Liver (tissue), 9 donors: ENCODE results near the gene SPAG16. TPM values are rescaled to one million over a fixed set of nuclear protein-coding genes. Genes with fewer than 3 reads are reported as not detected.

ENCODE experiments used
- DNase-seq: peaks from one replicate; pipeline ENCODE4 v3.0.0-alpha.2; 2017; ENCODE audit warnings: low spot score
- H3K27ac ChIP-seq, 2 donors: one replicate each; pipeline ENCODE4 v1.7.0; 2013; ENCODE audit warnings: inconsistent platforms in 2 of 2, low read length in 2 of 2, control low read depth in 1 of 2, low read depth in 1 of 2, mild to moderate bottlenecking in 1 of 2
- H3K27me3 ChIP-seq, 4 donors: one replicate each; pipeline versions ENCODE4 v1.6.1 to v1.7.0; 2013; ENCODE audit warnings: low read length in 3 of 4, inconsistent platforms in 1 of 4, mild to moderate bottlenecking in 1 of 4, moderate library complexity in 1 of 4; ENCODE audit not compliant: control insufficient read depth in 4 of 4, insufficient read depth in 4 of 4
- H3K36me3 ChIP-seq, 4 donors: one replicate each; pipeline versions ENCODE4 v1.6.1 to v1.7.0; 2013; ENCODE audit warnings: low read length in 3 of 4, mild to moderate bottlenecking in 3 of 4, low read depth in 1 of 4, moderate library complexity in 1 of 4; ENCODE audit not compliant: control insufficient read depth in 4 of 4, insufficient read depth in 3 of 4
- H3K4me1 ChIP-seq, 4 donors: one replicate each; pipeline versions ENCODE4 v1.6.1 to v1.7.0; 2013; ENCODE audit warnings: low read length in 3 of 4, mild to moderate bottlenecking in 3 of 4, moderate library complexity in 1 of 4; ENCODE audit not compliant: control insufficient read depth in 4 of 4, insufficient read depth in 4 of 4
- H3K4me3 ChIP-seq, 3 donors: one replicate each; pipeline versions ENCODE4 v1.6.1 to v1.7.0; 2013; ENCODE audit warnings: low read length in 3 of 3, control low read depth in 1 of 3, low read depth in 1 of 3, mild to moderate bottlenecking in 1 of 3
- H3K9ac ChIP-seq, 2 donors: one replicate each; pipeline ENCODE4 v1.7.0; 2013; ENCODE audit warnings: low read length in 2 of 2, mild to moderate bottlenecking in 2 of 2, moderate library complexity in 2 of 2, control low read depth in 1 of 2, low read depth in 1 of 2
- H3K9me3 ChIP-seq, 4 donors: one replicate each; pipeline versions ENCODE4 v1.6.1 to v1.7.0; 2013; ENCODE audit warnings: low read length in 3 of 4; ENCODE audit not compliant: control insufficient read depth in 4 of 4
- EGR1 ChIP-seq, 2 donors: IDR thresholded peaks; 2 replicates each; pipeline ENCODE4 v1.6.1; 2016 to 2018; ENCODE audit warnings: antibody characterized with exemption in 2 of 2, low read depth in 2 of 2
- FOXA1 ChIP-seq: IDR thresholded peaks from 2 replicates; pipeline ENCODE4 v1.6.1; 2016; ENCODE audit warnings: antibody characterized with exemption
- FOXA2 ChIP-seq: IDR thresholded peaks from 2 replicates; pipeline ENCODE4 v1.6.1; 2016; ENCODE audit warnings: antibody characterized with exemption
- GABPA ChIP-seq, 2 donors: IDR thresholded peaks in 1 of 2; conservative IDR thresholded peaks in 1 of 2; 2 replicates each; pipeline ENCODE4 v1.6.1; 2016; ENCODE audit warnings: antibody characterized with exemption in 2 of 2, mild to moderate bottlenecking in 1 of 2, moderate library complexity in 1 of 2
- HNF4A ChIP-seq, 2 donors: conservative IDR thresholded peaks; 2 replicates each; pipeline ENCODE4 v1.6.1; 2016; ENCODE audit warnings: antibody characterized with exemption in 2 of 2, mild to moderate bottlenecking in 2 of 2
- HNF4G ChIP-seq: IDR thresholded peaks from 2 replicates; pipeline ENCODE4 v1.6.1; 2016; ENCODE audit warnings: antibody characterized with exemption
- JUND ChIP-seq, 2 donors: IDR thresholded peaks; 2 replicates each; pipeline ENCODE4 v1.6.1; 2016; ENCODE audit warnings: antibody characterized with exemption in 2 of 2
- NR2F2 ChIP-seq: IDR thresholded peaks from 2 replicates; pipeline ENCODE4 v1.6.1; 2016; ENCODE audit warnings: antibody characterized with exemption
- RAD21 ChIP-seq, 2 donors: IDR thresholded peaks; 2 replicates each; pipeline ENCODE4 v1.6.1; 2016; ENCODE audit warnings: antibody characterized with exemption in 2 of 2, mild to moderate bottlenecking in 2 of 2
- SP1 ChIP-seq: IDR thresholded peaks from 2 replicates; pipeline ENCODE4 v1.6.1; 2018; ENCODE audit warnings: antibody characterized with exemption, mild to moderate bottlenecking
- TAF1 ChIP-seq: conservative IDR thresholded peaks from 2 replicates; pipeline ENCODE4 v1.6.1; 2016; ENCODE audit warnings: antibody characterized with exemption, mild to moderate bottlenecking
- YY1 ChIP-seq: IDR thresholded peaks from 2 replicates; pipeline ENCODE4 v1.6.1; 2016; ENCODE audit warnings: antibody characterized with exemption, mild to moderate bottlenecking
- WGBS: extraction: QIAGEN DNeasy Blood & Tissue Kit; methylation state at CpG from one replicate; pipeline ENCODE4 v1.1.7; 2013; 5-methylcytosine and 5-hydroxymethylcytosine counted together
- polyA plus RNA-seq, 2 donors: library from polyadenylated mRNA; stranded (reverse) in 1 of 2; unstranded in 1 of 2; fragments of 200-250 nt in 1 of 2; fragments of >200 nt in 1 of 2; fragmentation: Nextera tagmentation in 1 of 2; extraction: Ambion mirVana in 1 of 2; gene quantifications; one replicate each; pipeline versions ENCODE4 v1.2.1 to v1.2.3, GENCODE V29; 2013 to 2015
- total RNA-seq, 2 donors: library from RNA; depleted of rRNA; stranded (reverse); fragments of >200 nt; gene quantifications; one replicate each; pipeline ENCODE4 v1.2.3, GENCODE V29; 2014
- TF ChIP-seq, protein P1 (sequence below): IDR thresholded peaks from 2 replicates; pipeline ENCODE4 v1.6.1; 2016; ENCODE audit warnings: antibody characterized with exemption
- TF ChIP-seq, protein P2 (sequence below): fragments of 150-350 bp; IDR thresholded peaks from 2 replicates; pipeline ENCODE4 v1.5.1; 2017; ENCODE audit warnings: improper control_type of control experiment, low read depth, low read length; ENCODE audit not compliant: missing input control
- TF ChIP-seq, protein P3 (sequence below): IDR thresholded peaks from 2 replicates; pipeline ENCODE4 v1.6.1; 2016; ENCODE audit warnings: antibody characterized with exemption
- TF ChIP-seq, protein P4 (sequence below): IDR thresholded peaks from 2 replicates; pipeline ENCODE4 v1.6.1; 2016; ENCODE audit warnings: antibody characterized with exemption
- TF ChIP-seq, protein P5 (sequence below): IDR thresholded peaks from 2 replicates; pipeline ENCODE4 v1.6.1; 2016; ENCODE audit warnings: antibody characterized with exemption, mild to moderate bottlenecking
- donor health status: healthy.
- donor health status: healthy.
- donor health status: healthy.
- donor health status: healthy.
- donor health status: healthy.

Gene SPAG16
- total and polyA plus RNA-seq, 4 donors: 6.4 to 12.7 (median 11.4) TPM

DNA sequence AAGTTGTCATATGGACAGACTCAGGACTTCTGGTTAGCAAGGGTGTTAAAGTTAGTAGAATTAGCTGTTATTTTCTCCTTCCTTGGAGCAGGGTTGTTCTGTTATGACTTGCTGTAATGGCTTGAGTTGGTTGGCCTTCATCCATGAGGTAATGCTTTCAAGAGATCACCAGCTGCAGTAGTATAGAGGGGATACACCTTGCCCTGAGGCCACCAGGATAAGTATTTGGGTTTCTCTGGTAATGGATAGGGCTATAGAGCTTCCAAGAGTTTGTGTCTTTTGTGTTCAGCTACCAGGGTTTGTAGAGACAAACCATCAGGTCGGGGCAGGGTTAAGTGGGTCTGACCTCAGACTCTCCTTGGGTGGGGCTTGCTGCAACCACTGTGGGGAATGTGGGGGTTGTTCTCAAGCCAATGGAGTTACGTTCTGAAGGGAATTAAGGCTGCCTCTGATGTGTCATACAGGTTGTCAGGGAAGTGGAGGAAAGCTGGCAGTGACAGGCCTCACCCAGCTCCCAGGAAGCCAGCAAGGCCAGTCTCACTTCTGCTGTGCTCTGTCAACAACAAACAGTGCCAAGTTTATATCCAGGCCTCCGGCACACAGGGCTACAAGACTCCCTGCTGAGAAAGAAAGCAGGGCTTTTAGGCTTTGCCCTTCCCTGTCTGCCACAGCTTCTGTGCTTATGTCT, 356.6 kb downstream of the SPAG16 start:
- no peaks in the 10 kb centered on the region for H3K9me3 ChIP-seq
- H3K27me3 ChIP-seq: no peaks in the 10 kb centered on the region
- H3K4me1 ChIP-seq: no peaks in the 10 kb centered on the region
- DNase-seq: no peak
- no peak overlapping the region for H3K27ac ChIP-seq
- H3K9ac ChIP-seq: no peak overlapping the region
- H3K36me3 ChIP-seq: no peaks in the 10 kb centered on the region
- no peak for TF ChIP-seq GABPA (IDR thresholded peaks at IDR 0.05 in 1 of 2, conservative IDR thresholded peaks at IDR 0.05 in 1 of 2)
- TF ChIP-seq YY1: no peak
- TF ChIP-seq JUND (IDR thresholded peaks at IDR 0.05): no peak
- no peak for TF ChIP-seq HNF4A (conservative IDR thresholded peaks at IDR 0.05)
- TF ChIP-seq SP1: no peak
- TF ChIP-seq, protein P1, sequence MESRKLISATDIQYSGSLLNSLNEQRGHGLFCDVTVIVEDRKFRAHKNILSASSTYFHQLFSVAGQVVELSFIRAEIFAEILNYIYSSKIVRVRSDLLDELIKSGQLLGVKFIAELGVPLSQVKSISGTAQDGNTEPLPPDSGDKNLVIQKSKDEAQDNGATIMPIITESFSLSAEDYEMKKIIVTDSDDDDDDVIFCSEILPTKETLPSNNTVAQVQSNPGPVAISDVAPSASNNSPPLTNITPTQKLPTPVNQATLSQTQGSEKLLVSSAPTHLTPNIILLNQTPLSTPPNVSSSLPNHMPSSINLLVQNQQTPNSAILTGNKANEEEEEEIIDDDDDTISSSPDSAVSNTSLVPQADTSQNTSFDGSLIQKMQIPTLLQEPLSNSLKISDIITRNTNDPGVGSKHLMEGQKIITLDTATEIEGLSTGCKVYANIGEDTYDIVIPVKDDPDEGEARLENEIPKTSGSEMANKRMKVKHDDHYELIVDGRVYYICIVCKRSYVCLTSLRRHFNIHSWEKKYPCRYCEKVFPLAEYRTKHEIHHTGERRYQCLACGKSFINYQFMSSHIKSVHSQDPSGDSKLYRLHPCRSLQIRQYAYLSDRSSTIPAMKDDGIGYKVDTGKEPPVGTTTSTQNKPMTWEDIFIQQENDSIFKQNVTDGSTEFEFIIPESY: no peak
- no peak for TF ChIP-seq EGR1 (IDR thresholded peaks at IDR 0.05; ENCODE audit: low read depth in 2 of 2)
- no peak for TF ChIP-seq FOXA2
- no peak for TF ChIP-seq FOXA1
- WGBS: 70% methylated on average over 3 of the region's 3 CpGs
- H3K4me3 ChIP-seq: no peak overlapping the region

DNA sequence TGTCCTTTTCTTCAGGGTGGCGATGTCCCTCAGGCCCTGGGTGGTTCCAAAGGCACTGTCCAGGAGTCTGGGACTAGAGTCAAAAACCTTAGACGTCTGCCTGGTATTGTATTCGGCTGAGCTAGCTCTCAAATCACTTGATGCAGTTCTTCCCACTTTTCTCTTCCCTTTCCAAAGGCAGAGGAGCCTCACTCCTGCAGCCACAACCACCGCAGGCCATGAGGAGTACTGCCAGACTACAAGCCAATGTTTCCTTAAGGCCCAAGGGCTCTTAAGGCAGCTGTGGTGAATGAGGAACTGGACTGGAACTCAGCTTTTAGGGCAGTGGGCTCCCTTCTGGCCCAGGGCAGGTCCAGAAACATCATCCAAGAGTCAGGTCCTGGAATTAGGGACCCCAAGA, 360.7 kb downstream of the SPAG16 start:
- no peaks in the 10 kb centered on the region for H3K36me3 ChIP-seq
- no peaks in the 10 kb centered on the region for H3K9me3 ChIP-seq
- DNase-seq: no peak
- WGBS: 88% methylated on average over 4 of the region's 4 CpGs
- TF ChIP-seq GABPA (IDR thresholded peaks at IDR 0.05 in 1 of 2, conservative IDR thresholded peaks at IDR 0.05 in 1 of 2) (no peak), NR2F2 (no peak), FOXA1 (no peak), JUND (IDR thresholded peaks at IDR 0.05) (no peak), HNF4A (conservative IDR thresholded peaks at IDR 0.05) (no peak), TAF1 (no peak), HNF4G (no peak), SP1 (no peak), RAD21 (IDR thresholded peaks at IDR 0.05) (no peak), EGR1 (IDR thresholded peaks at IDR 0.05; ENCODE audit: low read depth in 2 of 2) (no peak)
- TF ChIP-seq, protein P2, sequence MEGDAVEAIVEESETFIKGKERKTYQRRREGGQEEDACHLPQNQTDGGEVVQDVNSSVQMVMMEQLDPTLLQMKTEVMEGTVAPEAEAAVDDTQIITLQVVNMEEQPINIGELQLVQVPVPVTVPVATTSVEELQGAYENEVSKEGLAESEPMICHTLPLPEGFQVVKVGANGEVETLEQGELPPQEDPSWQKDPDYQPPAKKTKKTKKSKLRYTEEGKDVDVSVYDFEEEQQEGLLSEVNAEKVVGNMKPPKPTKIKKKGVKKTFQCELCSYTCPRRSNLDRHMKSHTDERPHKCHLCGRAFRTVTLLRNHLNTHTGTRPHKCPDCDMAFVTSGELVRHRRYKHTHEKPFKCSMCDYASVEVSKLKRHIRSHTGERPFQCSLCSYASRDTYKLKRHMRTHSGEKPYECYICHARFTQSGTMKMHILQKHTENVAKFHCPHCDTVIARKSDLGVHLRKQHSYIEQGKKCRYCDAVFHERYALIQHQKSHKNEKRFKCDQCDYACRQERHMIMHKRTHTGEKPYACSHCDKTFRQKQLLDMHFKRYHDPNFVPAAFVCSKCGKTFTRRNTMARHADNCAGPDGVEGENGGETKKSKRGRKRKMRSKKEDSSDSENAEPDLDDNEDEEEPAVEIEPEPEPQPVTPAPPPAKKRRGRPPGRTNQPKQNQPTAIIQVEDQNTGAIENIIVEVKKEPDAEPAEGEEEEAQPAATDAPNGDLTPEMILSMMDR: no peak
- TF ChIP-seq, protein P1: no peak
- TF ChIP-seq, protein P3, sequence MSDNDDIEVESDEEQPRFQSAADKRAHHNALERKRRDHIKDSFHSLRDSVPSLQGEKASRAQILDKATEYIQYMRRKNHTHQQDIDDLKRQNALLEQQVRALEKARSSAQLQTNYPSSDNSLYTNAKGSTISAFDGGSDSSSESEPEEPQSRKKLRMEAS: no peak
- TF ChIP-seq, protein P4, sequence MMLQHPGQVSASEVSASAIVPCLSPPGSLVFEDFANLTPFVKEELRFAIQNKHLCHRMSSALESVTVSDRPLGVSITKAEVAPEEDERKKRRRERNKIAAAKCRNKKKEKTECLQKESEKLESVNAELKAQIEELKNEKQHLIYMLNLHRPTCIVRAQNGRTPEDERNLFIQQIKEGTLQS: no peak
- TF ChIP-seq, protein P5, sequence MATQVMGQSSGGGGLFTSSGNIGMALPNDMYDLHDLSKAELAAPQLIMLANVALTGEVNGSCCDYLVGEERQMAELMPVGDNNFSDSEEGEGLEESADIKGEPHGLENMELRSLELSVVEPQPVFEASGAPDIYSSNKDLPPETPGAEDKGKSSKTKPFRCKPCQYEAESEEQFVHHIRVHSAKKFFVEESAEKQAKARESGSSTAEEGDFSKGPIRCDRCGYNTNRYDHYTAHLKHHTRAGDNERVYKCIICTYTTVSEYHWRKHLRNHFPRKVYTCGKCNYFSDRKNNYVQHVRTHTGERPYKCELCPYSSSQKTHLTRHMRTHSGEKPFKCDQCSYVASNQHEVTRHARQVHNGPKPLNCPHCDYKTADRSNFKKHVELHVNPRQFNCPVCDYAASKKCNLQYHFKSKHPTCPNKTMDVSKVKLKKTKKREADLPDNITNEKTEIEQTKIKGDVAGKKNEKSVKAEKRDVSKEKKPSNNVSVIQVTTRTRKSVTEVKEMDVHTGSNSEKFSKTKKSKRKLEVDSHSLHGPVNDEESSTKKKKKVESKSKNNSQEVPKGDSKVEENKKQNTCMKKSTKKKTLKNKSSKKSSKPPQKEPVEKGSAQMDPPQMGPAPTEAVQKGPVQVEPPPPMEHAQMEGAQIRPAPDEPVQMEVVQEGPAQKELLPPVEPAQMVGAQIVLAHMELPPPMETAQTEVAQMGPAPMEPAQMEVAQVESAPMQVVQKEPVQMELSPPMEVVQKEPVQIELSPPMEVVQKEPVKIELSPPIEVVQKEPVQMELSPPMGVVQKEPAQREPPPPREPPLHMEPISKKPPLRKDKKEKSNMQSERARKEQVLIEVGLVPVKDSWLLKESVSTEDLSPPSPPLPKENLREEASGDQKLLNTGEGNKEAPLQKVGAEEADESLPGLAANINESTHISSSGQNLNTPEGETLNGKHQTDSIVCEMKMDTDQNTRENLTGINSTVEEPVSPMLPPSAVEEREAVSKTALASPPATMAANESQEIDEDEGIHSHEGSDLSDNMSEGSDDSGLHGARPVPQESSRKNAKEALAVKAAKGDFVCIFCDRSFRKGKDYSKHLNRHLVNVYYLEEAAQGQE: no peak
- H3K27ac ChIP-seq: no peak overlapping the region
- no peak overlapping the region for H3K9ac ChIP-seq
- no peaks in the 10 kb centered on the region for H3K4me1 ChIP-seq
- no peaks in the 10 kb centered on the region for H3K27me3 ChIP-seq
- H3K4me3 ChIP-seq: no peak overlapping the region
